Uterus (tissue), 2 donors: ENCODE measurements around the gene TTC19.

Experiments used
- POLR2A ChIP-seq, 2 donors: fragments of 450-650 bp; IDR thresholded peaks; one replicate each; pipeline ENCODE4 v1.6.1; 2016; ENCODE audit warnings: antibody characterized with exemption in 2 of 2, mild to moderate bottlenecking in 1 of 2, moderate library complexity in 1 of 2
- TF ChIP-seq, protein P1 (sequence below), 4 experiments: fragments of 200-600 bp in 2 of 4; fragments of 450-650 bp in 2 of 4; sonication (generic) in 2 of 4; IDR thresholded peaks; one replicate each; pipeline ENCODE4 v1.5.1; 2016 to 2019; ENCODE audit warnings: antibody characterized with exemption in 4 of 4, mild to moderate bottlenecking in 2 of 4, moderate library complexity in 1 of 4

DNA sequence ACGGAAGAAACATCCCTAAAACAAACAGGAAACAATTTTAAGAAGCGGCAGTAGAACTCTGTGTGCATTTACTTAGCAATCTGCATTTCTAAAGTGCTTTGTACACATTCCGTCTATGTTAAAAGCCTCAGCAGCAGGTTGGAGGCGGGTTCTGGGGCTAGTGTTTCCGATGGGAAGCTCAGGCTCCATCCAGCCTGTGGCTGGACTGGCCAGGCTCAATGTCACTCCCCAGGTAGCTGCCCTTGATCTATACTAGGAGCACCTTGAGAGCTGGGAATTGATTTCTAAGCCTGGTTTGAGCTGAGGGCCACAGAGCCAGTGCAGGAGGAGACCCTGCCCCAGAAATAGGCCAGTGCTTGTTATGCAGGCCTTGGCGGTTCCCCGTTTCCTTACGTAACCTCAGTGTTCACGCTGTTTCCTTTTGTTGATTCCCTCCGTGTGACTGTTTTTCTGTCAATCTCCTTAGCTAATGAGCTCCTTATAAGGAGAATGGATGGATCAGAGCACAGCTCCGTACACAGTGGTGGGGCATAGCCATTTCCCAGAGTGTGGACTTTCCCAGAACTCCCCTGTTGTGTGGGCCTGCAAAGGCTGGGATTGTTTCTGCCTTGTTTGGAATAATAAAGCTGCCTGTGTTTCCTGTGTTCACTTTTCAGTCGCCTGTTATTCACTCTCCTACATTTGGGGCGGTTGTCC, 33.3 kb upstream of the TTC19 start:
- TF ChIP-seq, protein P1, sequence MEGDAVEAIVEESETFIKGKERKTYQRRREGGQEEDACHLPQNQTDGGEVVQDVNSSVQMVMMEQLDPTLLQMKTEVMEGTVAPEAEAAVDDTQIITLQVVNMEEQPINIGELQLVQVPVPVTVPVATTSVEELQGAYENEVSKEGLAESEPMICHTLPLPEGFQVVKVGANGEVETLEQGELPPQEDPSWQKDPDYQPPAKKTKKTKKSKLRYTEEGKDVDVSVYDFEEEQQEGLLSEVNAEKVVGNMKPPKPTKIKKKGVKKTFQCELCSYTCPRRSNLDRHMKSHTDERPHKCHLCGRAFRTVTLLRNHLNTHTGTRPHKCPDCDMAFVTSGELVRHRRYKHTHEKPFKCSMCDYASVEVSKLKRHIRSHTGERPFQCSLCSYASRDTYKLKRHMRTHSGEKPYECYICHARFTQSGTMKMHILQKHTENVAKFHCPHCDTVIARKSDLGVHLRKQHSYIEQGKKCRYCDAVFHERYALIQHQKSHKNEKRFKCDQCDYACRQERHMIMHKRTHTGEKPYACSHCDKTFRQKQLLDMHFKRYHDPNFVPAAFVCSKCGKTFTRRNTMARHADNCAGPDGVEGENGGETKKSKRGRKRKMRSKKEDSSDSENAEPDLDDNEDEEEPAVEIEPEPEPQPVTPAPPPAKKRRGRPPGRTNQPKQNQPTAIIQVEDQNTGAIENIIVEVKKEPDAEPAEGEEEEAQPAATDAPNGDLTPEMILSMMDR (IDR thresholded peaks at IDR 0.05), result no peak
- no peak for TF ChIP-seq POLR2A (IDR thresholded peaks at IDR 0.05)
